Fibroblast of mammary gland (primary cell): ENCODE measurements around the gene SLC4A3.

Experiments
- DNase-seq: peaks from one replicate; pipeline ENCODE4 v3.0.0-alpha.2; 2010; ENCODE audit warnings: low read depth
- H3K4me3 ChIP-seq: 2 replicates; pipeline ENCODE4 v1.5.1; 2011; ENCODE audit warnings: low read depth, mild to moderate bottlenecking, low read length, moderate library complexity; ENCODE audit not compliant: control insufficient read depth
- TF ChIP-seq, protein P1 (sequence below): conservative IDR thresholded peaks from 2 replicates; pipeline ENCODE4 v1.5.1; 2011; ENCODE audit warnings: low read depth, low read length, inconsistent platforms; ENCODE audit not compliant: control insufficient read depth, insufficient read depth

The SLC4A3 gene

DNA sequence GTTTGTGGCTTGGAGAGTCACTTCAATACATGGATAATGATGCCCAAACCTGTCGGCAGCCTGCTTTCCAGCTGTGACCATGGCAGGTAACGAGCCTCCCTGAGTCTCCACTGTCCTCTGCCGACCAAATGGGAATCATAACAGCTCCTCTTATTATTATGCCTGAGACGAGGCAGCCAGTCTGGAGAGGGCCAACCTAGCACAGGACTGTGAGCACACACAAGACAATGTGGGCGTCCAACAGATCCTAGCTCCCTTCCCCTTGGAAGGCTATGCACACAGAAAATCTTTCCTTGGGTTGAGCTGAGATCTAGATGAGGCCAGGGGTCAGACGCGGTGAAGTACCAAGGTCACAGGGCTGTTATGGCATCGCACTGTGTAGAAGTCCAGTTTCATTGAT is 890 bp upstream of the SLC4A3 start:
- DNase-seq = no peak
- no peak overlapping the region for H3K4me3 ChIP-seq
- TF ChIP-seq, protein P1, sequence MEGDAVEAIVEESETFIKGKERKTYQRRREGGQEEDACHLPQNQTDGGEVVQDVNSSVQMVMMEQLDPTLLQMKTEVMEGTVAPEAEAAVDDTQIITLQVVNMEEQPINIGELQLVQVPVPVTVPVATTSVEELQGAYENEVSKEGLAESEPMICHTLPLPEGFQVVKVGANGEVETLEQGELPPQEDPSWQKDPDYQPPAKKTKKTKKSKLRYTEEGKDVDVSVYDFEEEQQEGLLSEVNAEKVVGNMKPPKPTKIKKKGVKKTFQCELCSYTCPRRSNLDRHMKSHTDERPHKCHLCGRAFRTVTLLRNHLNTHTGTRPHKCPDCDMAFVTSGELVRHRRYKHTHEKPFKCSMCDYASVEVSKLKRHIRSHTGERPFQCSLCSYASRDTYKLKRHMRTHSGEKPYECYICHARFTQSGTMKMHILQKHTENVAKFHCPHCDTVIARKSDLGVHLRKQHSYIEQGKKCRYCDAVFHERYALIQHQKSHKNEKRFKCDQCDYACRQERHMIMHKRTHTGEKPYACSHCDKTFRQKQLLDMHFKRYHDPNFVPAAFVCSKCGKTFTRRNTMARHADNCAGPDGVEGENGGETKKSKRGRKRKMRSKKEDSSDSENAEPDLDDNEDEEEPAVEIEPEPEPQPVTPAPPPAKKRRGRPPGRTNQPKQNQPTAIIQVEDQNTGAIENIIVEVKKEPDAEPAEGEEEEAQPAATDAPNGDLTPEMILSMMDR = no peak

DNA sequence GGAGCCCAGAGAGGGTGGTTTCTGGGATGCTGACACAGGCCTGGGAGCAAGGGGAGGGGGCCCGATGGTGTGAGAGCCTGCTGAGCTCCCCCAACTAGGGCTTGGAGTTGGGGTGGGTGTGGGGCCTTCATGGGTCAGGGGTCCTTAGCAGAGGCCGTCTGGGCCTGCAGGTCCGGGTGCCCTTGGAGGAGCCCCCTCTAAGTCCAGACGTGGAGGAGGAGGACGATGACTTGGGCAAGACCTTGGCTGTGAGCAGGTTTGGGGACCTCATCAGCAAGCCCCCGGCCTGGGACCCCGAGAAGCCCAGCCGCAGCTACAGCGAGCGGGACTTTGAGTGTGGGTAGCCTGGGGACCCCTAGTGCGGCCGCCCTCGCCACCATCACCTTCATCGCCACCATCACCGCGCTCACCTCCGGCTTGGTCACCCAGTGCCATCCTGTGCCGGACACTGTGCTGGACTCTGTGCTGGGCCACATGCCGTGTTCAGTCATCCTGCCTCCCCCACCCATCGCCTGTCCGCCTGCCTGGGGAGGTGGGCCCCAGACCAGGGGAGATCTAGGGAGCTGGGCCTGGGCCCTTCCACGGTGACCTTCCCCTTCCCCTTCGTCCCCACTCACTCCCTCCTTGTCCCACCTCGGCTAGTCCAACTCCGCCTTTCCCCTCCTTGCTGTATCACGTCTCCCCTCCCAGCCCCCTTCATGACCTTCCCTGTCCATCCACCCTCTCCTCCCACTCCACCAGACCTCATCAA is 980 bp downstream of the SLC4A3 start:
- DNase-seq = no peak
- H3K4me3 ChIP-seq = peak overlapping the region; percentile 38
- TF ChIP-seq, protein P1 = no peak

DNA sequence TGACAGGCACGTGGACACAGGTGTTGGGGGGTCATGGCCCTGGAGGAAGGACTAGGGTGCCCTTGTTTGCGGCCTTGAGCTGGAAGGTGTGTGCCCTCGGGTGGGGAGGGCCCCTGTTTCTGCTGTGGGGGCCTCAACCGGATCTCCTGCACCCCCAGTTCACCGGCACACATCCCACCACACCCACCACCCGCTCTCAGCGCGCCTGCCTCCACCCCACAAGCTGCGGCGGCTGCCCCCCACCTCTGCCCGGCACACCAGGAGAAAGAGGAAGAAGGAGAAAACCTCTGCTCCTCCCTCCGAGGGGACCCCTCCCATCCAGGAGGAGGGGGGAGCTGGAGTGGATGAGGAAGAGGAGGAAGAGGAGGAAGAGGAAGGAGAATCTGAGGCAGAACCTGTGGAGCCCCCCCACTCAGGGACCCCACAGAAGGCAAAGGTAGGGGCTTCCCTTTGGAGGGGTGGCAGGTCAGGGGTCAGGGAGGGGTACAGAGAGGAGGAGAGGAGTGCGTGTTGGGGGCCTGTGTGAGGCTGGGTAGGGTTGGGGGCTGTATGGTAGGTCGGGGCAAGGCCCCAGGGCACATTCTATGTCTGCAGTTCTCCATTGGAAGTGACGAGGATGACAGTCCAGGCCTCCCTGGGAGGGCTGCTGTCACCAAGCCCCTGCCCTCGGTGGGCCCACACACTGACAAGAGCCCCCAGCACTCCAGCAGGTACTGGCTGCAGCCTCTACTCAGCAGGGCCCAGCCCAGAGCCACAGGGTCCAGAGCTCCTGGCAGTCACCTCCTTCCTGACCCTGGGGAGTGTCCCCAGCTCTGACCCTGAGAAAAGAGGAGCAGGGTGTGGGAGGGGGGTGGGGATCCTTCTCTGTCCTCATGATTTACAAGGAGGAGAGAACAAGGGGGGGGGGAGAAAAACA is 1.8 kb downstream of the SLC4A3 start:
- TF ChIP-seq, protein P1 = no peak

DNA sequence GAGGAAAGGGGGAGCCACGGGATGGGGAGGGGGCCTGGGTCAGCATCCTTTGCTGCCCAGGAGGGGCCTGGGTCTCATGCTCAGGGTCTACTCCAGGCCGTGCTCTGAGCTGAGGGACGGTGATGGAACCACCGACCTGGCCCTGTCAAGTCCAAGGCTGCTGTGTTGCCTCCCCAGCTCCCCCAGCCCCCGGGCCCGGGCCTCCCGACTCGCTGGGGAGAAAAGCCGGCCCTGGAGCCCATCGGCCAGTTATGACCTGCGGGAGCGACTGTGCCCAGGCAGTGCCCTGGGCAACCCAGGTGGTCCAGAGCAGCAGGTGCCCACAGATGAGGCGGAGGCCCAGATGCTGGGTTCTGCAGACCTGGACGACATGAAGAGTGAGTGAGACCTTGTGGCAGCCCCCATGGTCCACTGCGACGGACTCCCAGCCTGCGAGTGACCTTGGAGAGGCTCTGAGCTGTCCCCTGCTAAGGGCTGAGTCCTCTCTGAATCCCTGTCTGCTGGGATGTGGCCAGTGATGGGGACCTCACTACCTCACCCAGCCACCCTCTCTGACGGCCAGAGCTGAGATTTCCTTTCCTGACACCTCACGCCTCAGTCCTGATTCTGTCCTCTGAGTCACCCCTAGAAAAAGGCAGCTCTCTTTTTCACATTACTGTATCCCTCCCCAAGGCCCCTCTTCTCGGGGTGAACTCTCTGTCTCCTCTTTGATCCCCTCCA is 2.7 kb downstream of the SLC4A3 start:
- H3K4me3 ChIP-seq = no peak overlapping the region
- DNase-seq = no peak
- TF ChIP-seq, protein P1 = no peak

More for the DNA sequence above, 1.8 kb downstream of the SLC4A3 start:
- H3K4me3 ChIP-seq = no peak overlapping the region
- DNase-seq = no peak

DNA sequence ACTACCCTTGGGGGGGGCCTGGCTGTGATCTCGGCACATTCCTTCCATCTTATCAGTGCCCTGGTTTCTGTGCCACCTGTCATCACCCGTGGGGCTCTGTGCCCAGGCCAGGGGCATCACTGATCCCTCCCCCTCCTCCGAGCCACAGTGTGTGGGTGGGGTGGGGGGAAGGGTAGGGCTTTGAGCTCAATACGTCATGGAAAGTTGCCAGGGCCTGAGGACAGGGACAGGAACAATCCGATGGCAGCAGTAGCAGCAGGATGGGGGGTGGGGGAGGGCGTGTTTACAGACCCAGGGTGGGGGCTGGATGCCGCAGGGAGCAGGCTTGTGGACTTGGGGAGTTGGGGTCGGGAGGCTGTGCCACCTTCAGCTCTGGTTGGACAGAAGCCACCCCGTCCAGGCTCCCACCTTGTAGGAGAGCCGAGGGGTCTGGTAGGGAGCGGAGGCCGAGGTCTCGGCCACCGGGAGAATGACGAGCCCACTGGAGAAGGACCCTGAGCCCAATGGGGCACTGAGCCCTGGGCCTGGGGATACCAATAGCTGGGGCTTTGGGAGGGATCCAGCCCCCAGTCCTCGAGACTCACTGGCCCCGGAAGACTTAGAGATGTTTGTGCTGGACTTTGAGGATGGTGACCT is 3.5 kb downstream of the SLC4A3 start:
- DNase-seq = no peak
- no peak overlapping the region for H3K4me3 ChIP-seq
- TF ChIP-seq, protein P1 = no peak

DNA sequence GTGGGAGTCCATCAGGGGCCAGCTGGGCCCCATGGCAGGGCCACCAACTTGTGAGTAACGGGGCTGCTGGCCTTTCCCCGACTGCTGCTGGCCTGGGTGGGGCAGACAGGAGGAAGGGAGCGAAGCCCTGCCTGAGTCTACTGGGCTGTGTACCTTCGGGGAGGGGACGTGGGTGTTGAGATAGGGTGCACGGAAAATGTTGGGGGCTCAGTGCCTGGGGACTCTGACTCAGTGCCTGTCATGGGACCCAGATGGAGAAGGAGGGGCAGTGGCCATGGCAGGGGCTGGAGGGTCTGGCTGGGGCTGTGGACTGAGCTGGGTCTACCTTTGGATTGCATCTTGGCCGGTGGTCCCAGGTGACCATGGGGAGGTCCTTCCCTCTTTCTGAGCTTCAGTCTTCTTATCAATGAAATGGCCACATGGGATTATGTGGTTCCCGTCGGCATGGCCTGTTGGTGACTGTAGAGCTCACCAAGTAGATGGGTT is 4.0 kb downstream of the SLC4A3 start:
- no peak overlapping the region for H3K4me3 ChIP-seq
- TF ChIP-seq, protein P1 = no peak
- DNase-seq = no peak
